ENCODE measurements around the gene GTPBP3. TPM values are rescaled to one million over a fixed set of nuclear protein-coding genes. Genes with fewer than 3 reads are reported as not detected.

The GTPBP3 gene
- polyA plus RNA-seq = 0.87 and 6.8 TPM in 2 replicates

DNA sequence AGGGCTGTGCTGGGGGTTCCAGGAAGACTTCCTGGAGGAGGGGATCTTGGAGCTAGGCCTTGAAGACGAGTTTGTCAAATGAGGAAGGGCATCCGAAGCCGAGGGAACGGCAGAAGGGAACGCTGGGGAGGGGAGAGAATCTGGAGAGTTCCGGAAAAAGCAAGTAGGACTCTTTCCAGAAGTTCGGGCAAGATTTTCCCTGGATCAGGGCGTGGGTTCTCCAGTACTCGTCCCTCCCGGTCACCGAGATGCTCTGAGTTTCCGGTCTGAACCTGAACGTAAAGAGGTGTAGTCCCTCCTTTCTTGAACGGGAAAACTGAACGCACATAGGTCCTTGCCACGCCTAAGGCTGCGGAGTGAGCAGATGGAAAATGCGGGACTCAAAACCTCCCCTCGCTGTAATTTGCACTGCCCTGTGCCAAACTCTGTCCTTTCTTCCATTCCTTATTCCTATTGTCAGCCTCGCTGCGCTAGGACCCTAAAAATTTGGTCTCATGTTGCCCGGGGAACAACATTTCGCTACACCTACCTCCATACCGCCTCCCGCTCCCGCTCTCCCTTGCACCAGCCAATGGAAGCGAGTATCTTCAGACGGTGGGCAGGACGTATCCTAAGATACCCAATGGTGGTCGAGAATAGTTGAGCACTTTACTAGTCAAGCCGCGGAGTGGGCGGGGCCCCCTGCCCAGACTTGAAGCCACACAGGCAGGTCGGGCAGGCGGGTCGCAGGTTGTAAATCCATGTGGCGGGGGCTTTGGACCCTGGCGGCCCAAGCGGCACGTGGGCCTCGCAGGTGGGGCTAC is at the start of gene GTPBP3:
GTPBP3 (plus strand) TSS at position 682 of the 803 bp plus-strand sequence; CDS start at position 741, 59 bp downstream.

DNA sequence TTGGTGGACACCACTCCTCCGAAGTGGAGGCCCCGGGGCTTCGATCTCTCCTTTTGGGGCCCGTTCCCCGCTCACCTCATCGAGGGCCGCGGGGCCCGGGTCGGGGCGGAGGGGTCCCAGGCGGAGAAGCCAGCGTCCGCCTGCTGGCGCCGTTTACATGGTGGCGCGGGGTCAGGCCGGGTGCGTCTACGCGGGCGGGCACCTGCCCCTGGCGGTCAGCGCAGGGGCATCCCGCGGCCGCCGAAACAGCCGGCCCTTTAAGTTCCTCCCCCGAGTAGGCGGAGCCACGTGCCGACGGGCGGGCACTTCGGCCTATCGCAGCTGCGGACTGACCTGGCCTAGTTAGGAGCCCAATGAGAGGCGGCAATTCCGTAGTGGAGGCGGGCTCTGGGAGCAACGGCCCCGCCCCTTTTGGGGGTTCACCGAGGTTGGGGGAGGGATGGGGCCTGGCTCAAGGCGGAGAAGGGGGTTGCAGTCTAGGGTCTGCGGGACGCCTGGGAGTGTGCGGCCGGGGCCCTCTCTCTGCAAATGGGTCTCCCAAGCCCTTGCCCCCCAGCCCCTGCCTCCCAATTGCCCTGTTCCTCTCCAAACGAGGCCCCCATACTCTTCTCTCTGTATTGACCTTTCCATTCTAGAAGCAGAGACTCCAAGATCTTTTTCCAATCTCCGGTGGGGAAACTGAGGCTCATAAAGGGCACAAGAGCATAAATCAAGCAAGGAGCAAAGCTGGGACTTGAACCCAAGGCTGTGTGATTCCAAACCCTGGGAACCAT is 34.0 kb upstream of the GTPBP3 start, which contains the start of gene ABHD8:
ABHD8 (minus strand) TSS at position 259 of the 773 bp plus-strand sequence. CDS start 1,809 bp downstream, outside the sequence.

GRCh38 chr19:17305517-17306284 is 31.7 kb upstream of the GTPBP3 start, which contains the start of gene MRPL34:
TSS of gene MRPL34 (plus strand) at chr19:17305872. CDS start at chr19:17305893, 21 bp downstream.

DNA sequence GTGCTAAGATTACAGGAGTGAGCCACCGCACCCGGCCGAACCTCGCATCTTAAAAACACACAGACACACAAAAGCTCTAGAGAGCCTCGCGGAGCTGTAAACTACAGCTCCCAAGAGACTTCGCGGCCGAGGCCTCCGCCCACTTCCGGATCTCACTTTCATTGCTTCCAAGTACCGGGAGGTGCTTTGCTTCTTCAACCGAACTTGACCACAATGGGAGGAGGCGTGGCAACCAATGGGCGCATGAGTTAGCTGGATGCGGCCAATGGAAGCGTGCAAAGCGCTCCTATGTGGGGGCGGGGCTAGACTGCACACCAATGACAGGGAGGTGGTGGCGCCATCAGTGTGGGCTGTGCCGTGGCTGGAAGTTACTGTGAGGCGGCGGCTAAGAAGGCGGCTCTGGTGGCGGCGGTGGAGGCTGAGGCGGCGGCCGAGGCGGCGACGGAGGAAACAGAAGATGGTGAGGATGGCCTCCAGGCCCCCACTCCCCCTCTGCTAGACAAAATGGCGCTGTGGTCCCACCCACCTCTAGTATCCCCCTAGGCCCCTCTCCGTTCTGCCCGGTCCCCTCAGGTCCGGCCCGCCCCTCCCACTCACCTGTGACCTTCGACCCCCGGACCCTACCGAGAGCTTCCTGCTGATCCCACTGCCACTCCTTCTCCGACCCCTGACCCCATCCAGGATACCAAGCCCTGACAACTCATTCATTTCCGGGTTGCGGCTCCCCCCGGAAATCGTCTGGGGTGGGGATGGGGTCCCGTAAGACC is 28.0 kb upstream of the GTPBP3 start, which contains the start of gene DDA1:
DDA1 (plus strand) TSS at position 366 of the 767 bp plus-strand sequence; CDS start at position 458, 92 bp downstream.

DNA sequence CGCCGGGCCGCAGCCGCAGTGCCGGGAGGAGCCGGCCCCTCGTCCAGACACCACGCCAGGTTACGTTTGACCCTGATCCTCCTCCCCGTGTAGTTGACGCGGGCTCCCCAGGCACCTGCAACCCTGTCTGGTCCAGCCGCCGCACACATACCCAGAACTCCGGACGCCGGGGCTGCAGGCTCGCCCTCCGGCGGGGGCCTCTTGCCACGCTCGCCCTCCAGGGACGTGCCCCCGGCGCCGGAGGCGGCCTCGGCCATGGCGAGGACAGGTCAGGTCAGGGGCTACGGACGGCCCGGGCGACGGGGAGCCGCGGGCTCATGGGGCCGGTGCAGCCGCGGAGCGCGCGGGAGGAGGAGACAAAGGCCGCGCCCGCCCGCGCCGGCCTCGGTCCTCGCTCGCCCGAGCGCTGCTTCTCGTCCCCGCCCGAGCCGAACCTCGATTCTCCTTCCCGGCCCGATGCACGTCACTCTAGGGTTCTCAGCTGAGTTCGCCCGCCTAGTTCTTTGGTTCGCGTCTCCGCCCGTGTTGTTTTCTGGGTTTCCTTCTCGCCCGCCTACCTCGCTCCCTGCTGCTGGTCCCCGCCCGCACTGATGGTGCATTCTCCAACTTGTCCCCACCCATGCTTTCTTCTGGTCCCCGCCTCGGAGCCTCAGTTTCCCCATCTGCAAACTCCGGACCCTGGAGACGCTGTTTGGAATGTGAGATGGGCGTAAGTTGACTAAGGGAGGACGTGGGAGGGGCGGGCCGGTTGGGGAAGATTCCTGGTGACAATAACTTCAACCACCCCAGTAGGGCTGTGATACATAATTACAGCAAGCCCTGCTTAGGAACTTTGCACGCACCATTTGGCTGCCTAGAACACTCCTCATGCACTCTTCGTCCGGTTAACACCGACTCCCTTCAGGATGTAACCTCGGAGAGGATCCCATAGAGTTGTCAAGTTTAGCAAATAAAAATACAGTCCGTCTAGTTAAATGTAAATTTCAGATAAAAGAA is 2.6 kb upstream of the GTPBP3 start, which contains the start of gene ANO8:
ANO8 (minus strand) TSS at position 442 of the 996 bp plus-strand sequence; CDS start at position 257, 185 bp downstream.

GRCh38 chr19:17376935-17377600 is 39.7 kb downstream of the GTPBP3 start, which contains the start of gene PLVAP:
TSS of gene PLVAP (minus strand) at chr19:17377342. CDS start at chr19:17377288, 54 bp downstream.

Other genes starting within 250 kb of the GTPBP3 start
- gene USE1, start 122.2 kb upstream of the GTPBP3 start, polyA plus RNA-seq = 43.9 and 51.1 TPM in 2 replicates
- gene OCEL1, start 111.3 kb upstream of the GTPBP3 start, polyA plus RNA-seq = 17.9 and 18.2 TPM in 2 replicates
- 2.4 and 6.3 TPM in 2 replicates for gene NR2F6, start 91.6 kb upstream of the GTPBP3 start, polyA plus RNA-seq
- not detected in 2 replicates for gene USHBP1, start 72.8 kb upstream of the GTPBP3 start, polyA plus RNA-seq
- 45.2 and 64.5 TPM in 2 replicates for gene BABAM1, start 70.1 kb upstream of the GTPBP3 start, polyA plus RNA-seq
- gene ANKLE1, start 55.7 kb upstream of the GTPBP3 start, polyA plus RNA-seq = 0.28 TPM in 1 of 2 replicates, not detected in the other
- 0.71 and 2.5 TPM in 2 replicates for gene ABHD8, start 34.1 kb upstream of the GTPBP3 start, polyA plus RNA-seq
- 58.3 and 88.7 TPM in 2 replicates for gene MRPL34, start 31.7 kb upstream of the GTPBP3 start, polyA plus RNA-seq
- gene DDA1, start 28.0 kb upstream of the GTPBP3 start, polyA plus RNA-seq = 5.3 and 14.2 TPM in 2 replicates
- gene ANO8, start 2.7 kb upstream of the GTPBP3 start, polyA plus RNA-seq = 1.2 and 2.9 TPM in 2 replicates
- gene PLVAP, start 39.8 kb downstream of the GTPBP3 start, polyA plus RNA-seq = not detected in 2 replicates
- not detected in 2 replicates for gene CCDC194, start 56.6 kb downstream of the GTPBP3 start, polyA plus RNA-seq
- not detected in 2 replicates for gene BST2, start 68.1 kb downstream of the GTPBP3 start, polyA plus RNA-seq
- 1.2 and 4.1 TPM in 2 replicates for gene MVB12A, start 82.5 kb downstream of the GTPBP3 start, polyA plus RNA-seq
- gene TMEM221, start 111.1 kb downstream of the GTPBP3 start, polyA plus RNA-seq = not detected in 2 replicates
- gene NXNL1, start 123.4 kb downstream of the GTPBP3 start, polyA plus RNA-seq = not detected in 2 replicates
- 1.5 and 2.3 TPM in 2 replicates for gene SLC27A1, start 133.0 kb downstream of the GTPBP3 start, polyA plus RNA-seq
- 3.9 and 4.0 TPM in 2 replicates for gene PGLS, start 174.1 kb downstream of the GTPBP3 start, polyA plus RNA-seq
- 0.28 and 1.7 TPM in 2 replicates for gene COLGALT1, start 218.1 kb downstream of the GTPBP3 start, polyA plus RNA-seq

Data from Purkinje cell (primary cell).